ENCODE results near the gene RBM4.

DNA sequence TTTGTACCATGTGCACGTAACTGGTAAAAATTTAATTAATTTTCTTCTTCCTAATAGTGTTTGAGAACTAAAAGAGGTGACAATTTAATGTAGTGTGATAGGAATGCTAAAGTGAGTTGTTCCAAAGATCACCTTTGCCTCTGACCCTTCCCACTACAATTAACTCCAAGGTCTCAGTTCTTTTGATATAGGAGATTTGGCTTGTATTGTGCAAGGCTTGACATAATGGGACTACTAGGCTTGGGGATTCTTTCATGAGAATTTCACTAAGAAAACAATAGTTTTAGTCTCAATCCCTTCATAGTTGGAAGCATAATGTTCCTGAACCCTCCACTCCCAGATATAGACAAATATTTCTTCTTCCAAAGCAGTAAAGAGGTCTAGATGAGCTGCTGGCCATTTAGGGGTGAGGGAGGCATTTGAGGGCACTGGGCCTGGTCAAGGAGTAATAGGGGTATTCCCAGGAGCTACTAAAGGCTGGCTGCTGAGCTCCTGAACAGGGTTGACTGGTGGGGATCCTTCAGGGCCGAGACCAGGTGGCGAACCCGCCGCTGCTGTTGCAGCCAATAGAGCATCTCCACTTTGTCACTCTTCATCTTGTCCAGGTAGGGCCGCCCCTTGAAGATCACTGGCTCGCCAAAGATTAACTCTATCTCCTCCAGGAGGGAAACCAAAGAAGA lies 48.4 kb upstream of the RBM4 start:
- no peak for TF ChIP-seq POLR2AphosphoS5 (IDR thresholded peaks at IDR 0.05)
- TF ChIP-seq, protein P1, sequence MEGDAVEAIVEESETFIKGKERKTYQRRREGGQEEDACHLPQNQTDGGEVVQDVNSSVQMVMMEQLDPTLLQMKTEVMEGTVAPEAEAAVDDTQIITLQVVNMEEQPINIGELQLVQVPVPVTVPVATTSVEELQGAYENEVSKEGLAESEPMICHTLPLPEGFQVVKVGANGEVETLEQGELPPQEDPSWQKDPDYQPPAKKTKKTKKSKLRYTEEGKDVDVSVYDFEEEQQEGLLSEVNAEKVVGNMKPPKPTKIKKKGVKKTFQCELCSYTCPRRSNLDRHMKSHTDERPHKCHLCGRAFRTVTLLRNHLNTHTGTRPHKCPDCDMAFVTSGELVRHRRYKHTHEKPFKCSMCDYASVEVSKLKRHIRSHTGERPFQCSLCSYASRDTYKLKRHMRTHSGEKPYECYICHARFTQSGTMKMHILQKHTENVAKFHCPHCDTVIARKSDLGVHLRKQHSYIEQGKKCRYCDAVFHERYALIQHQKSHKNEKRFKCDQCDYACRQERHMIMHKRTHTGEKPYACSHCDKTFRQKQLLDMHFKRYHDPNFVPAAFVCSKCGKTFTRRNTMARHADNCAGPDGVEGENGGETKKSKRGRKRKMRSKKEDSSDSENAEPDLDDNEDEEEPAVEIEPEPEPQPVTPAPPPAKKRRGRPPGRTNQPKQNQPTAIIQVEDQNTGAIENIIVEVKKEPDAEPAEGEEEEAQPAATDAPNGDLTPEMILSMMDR (IDR thresholded peaks at IDR 0.05): no peak

Measured in transverse colon (tissue), 4 donors.